ENCODE measurements around the gene GPSM1.
"Not testable (repeated sequence)": the region's sequence is repeated elsewhere in the genome, so short reads cannot be mapped to it uniquely, and the experiment has no call there.

The GPSM1 gene

GRCh38 chr9:136397643-136398042 is 70.3 kb downstream of the GPSM1 start:
- no peak for DNase-seq (ENCODE audit: low read depth)

- no peak for DNase-seq (ENCODE audit: low read depth)
Observed at GRCh38 chr9:136398286-136398685, 70.9 kb downstream of the GPSM1 start.

DNA sequence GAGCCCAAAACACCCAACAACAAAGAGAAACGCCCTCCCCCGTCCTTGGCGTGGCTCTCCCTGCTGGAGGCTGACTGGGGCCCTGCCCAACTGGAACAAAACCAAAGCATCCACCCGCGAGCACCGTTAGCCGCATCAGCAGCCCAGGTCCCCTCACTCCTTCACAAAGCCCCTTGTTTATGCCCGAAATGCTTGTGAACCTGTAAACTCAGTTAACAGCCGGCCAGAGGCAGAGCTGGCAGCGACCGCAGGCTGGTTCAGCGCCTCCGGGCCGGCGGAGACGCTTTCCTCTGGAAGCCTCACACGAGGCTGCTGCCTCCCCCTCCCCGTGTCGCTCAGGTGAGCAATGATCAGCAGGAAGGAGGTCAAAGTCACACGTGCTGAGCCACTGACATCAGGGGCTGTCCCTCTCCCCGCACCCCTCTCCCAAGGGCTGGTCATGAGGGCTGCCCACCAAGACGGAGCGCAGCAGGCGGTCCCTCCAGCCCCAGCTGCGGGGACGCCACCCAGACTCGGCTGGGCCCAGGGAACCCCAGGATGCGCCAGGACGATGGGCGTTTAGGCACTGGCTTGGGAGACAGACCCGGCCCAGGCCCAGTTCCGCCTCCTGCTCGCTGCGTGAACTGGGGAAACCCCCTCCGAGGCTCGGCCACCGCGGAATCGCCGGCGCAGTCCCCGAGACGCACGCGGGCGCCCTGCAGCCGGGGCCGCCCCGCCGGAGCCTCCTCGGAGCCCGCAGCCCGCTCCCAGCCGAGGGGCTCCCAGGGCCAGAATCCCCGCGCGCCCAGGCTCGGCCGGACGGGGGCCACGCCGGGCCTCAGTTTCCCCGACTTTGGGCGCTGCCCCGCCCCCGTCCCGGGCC is 72.1 kb downstream of the GPSM1 start:
- DNase-seq (ENCODE audit: low read depth): no peak

GRCh38 chr9:136400038-136400834 is 72.9 kb downstream of the GPSM1 start, which contains the start of gene SNAPC4:
TSS of gene SNAPC4 (minus strand) at chr9:136400170. CDS start at chr9:136398428, 1,742 bp downstream.
- DNase-seq (ENCODE audit: low read depth): peak; percentile 78

GRCh38 chr9:136401173-136401922 is 74.0 kb downstream of the GPSM1 start:
- DNase-seq (ENCODE audit: low read depth): no peak

- no peak for DNase-seq (ENCODE audit: low read depth)
Observed at GRCh38 chr9:136402067-136402466, 74.7 kb downstream of the GPSM1 start.

DNA sequence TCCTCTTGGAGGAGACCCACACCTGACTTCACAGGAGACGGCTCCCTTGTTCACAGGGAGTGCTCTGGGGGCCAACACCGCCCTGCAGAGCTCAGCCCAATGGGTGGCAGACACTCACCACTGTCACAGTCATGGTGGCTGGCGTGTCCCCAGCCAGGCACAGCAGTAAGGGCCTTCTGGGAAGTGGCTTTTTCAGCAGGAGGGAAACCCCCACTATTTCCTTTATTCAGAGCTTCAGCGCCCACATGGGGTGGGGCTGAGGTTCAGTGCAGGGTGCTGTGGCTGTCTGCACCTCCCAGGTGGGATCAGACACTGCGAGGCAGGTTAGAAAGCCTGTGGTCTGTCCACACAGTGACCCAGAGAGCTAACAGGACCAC is 76.2 kb downstream of the GPSM1 start:
- no peak for DNase-seq (ENCODE audit: low read depth)

DNA sequence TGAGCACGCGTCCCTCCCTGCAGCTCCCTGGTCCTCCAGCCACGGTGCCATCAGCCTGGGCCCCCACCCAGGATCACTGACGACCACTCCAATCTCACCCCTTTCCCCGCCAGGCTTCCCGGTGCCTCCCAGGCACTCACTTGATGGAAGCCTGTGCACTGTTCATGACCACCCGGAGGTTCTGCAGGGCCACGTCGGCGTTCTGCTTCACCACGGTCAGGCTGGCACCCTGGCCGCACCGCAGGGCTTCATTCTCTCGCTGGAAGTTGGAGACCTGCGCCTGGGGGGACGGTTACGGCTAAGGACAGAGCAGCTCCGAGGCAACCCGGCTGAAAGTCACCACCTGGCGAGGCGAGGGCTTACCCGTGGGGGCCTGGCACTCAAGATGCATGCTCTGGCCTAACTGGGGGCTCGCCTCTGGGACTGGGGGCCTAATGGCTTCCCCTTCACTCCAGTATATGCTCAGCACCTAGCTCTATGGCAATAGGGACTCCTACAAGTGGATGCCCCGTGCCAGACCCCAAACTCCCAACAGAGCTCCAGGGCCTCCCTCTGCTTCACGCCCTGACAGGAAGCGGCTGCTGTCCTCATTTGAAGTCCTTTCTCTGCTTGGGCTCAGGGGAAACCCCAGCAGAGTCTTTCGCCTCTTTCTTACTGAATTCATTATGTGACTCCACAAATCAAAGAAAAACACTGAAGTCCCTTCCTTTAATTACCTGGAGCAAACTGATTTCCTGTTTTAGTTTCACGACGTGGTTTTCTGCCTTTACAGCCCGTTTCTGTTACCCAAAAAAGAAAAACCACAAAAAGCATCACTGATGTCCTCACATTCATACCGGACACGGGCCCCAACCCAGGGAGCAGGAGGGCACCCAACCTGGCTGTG is 76.8 kb downstream of the GPSM1 start:
- DNase-seq (ENCODE audit: low read depth): no peak

DNA sequence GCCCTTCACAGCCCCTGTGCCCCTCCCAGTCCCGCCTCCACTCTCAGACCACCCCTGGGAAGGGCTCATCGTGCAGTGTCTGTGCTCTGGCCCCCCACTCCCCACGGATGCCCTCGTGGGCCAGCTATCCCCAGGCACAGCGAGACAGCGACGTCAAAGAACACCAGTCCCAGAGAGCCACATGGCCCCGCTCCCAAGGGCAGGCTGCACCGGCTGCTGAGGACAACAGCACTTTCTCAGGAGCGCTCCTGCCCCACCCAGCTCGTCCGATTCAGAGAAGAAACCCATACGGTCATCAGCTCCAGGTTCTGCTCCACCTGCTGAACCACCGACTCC is 77.4 kb downstream of the GPSM1 start:
- DNase-seq (ENCODE audit: low read depth): no peak

DNA sequence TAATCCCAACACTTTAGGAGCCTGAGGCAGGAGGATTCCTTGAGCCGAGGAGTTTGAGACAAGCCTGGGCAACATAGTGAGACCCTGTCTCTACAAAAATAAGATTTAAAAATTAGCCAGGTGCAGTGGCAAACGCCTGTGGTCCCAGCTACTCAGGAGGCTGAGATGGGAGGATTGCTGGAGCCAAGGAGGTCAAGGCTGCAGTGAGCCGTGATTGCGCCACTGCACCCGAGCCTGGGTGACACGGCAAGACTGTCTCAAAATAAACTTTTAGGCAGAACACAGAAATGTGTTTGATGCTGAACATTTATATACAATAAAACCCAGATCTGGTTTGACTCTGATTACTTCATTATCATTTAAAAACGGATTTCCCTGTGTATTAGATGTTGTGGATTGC is 78.1 kb downstream of the GPSM1 start:
- no peak for DNase-seq (ENCODE audit: low read depth)

DNA sequence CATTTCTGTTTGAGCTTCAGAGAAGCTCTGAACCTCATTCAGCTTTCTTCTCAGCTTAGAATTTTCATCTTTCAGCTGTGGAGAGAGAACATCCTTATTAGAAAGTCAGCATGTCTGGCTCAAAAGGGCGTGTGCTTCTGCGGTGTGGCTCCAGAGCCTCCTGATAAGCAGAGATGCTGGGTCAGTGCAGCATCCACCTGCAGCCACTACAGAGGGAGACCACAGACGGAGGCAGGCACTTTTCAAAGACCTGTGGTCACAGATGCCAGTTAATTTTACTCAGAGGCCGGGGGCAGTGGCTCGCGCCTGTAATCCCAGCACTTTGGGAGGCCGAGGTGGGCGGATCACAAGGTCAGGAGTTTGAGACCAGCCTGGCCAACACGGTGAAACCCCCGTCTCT is 78.6 kb downstream of the GPSM1 start:
- DNase-seq (ENCODE audit: low read depth): not testable (repeated sequence)

GRCh38 chr9:136407061-136407460 is 79.7 kb downstream of the GPSM1 start:
- not testable (repeated sequence) for DNase-seq (ENCODE audit: low read depth)

- no peak for DNase-seq (ENCODE audit: low read depth)
Observed at GRCh38 chr9:136407911-136408310, 80.6 kb downstream of the GPSM1 start.
